ENCODE measurements around the gene EIF2AK3. TPM values are rescaled to one million over a fixed set of nuclear protein-coding genes. Genes with fewer than 3 reads are reported as not detected.

The EIF2AK3 gene
- total and polyA plus RNA-seq, 2 of the 8 experiments (the other 6 are each of a cell fraction or from before 2014, with no cell fraction given) = 5.8 to 22.8 TPM

- H2BK5ac ChIP-seq (ENCODE audit: low read depth, low read length) = no peak overlapping the region
- ChIA-PET CTCF (ENCODE audit: partially characterized antibody) (interaction anchor here (1.1 to 6.5 kb wide), 2 partner anchors 49 to 431 kb away, joined by 3 to 45 read pairs; no protein-coding TSS in a partner anchor), POLR2A (ENCODE audit: partially characterized antibody) (no interaction called here)
- H3K27me3 ChIP-seq (replicated peaks in 1 of 4; ENCODE audit: control insufficient read depth in 3 of 4, extremely low read depth in 1 of 4, insufficient read depth in 3 of 4, low read length in 3 of 4) = no peaks in the 10 kb centered on the region
- no peak overlapping the region for H3K23ac ChIP-seq (ENCODE audit: insufficient read length)
- no peak overlapping the region for H3K56ac ChIP-seq (replicated peaks; ENCODE audit: insufficient read length, low read depth, low read length)
- H2BK12ac ChIP-seq (ENCODE audit: low read depth, low read length) = no peak overlapping the region
- no peak overlapping the region for H4K8ac ChIP-seq (ENCODE audit: extremely low read depth, insufficient read depth, low read length)
- no peaks in the 10 kb centered on the region for H3K36me3 ChIP-seq (ENCODE audit: control insufficient read depth in 2 of 4, insufficient read depth in 4 of 4, low read length in 3 of 4)
- no peak overlapping the region for H2BK20ac ChIP-seq (ENCODE audit: low read length)
- H3K4me2 ChIP-seq (ENCODE audit: insufficient read depth in 1 of 2, low read depth in 2 of 2, low read length in 2 of 2) = no peak overlapping the region
- DNase-seq (ENCODE audit: low read depth in 1 of 2, low spot score in 2 of 2) (no peak), FAIRE-seq (no peak)
- no peak overlapping the region for H3K18ac ChIP-seq (ENCODE audit: extremely low read depth, low read length)
- H3K9me3 ChIP-seq (ENCODE audit: insufficient read depth in 2 of 2, low read depth in 1 of 2, low read length in 1 of 2) = no peaks in the 10 kb centered on the region
- no peak overlapping the region for H3K4ac ChIP-seq (replicated peaks; ENCODE audit: insufficient read length, low read depth, low read length)
- no peak overlapping the region for H4K5ac ChIP-seq (ENCODE audit: insufficient read length, low read depth, low read length)
- H2AFZ ChIP-seq (ENCODE audit: low read length) = no peak overlapping the region
- H3K4me1 ChIP-seq (replicated peaks in 1 of 4; ENCODE audit: control insufficient read depth in 3 of 4, insufficient read depth in 4 of 4, low read length in 3 of 4) = peaks cover 0 to 15% (median 10%) of the 10 kb centered on the region in 4 experiments; a peak in 4 of 7 replicates
- no peaks in the 10 kb centered on the region; the same call in none of the 2 replicates for H3K79me1 ChIP-seq (ENCODE audit: low read depth, low read length)
- no peak overlapping the region for H3K27ac ChIP-seq (ENCODE audit: low read depth, low read length)
- H2AK5ac ChIP-seq (ENCODE audit: low read depth, low read length) = no peak overlapping the region
- no peak overlapping the region for H4K91ac ChIP-seq (replicated peaks; ENCODE audit: insufficient read length, low read length)
- 91% methylated on average over 3 of the region's 3 CpGs; no CpG with 5 or more reads in 1 of the 2 experiments for WGBS, 2 experiments (ENCODE audit: extremely low coverage in 1 of 2, insufficient coverage in 1 of 2, insufficient read length in 1 of 2, insufficient replicate concordance in 2 of 2, low coverage in 1 of 2, low lambda C conversion rate in 2 of 2, missing lambda C conversion rate in 1 of 2)
- no peak overlapping the region for H2BK15ac ChIP-seq (ENCODE audit: low read length)
- no peak overlapping the region for H2BK120ac ChIP-seq (replicated peaks; ENCODE audit: low read depth, low read length)
- H3K9ac ChIP-seq (replicated peaks in 1 of 4; ENCODE audit: extremely low read depth in 1 of 4, low read depth in 3 of 4, low read length in 3 of 4) = no peak overlapping the region
- no peak overlapping the region for H3K4me3 ChIP-seq (ENCODE audit: extremely low read depth in 1 of 4, insufficient read depth in 2 of 4, low read depth in 3 of 4, low read length in 4 of 4)
- H3K23me2 ChIP-seq (ENCODE audit: low read depth, low read length) = peaks cover under 1% of the 10 kb centered on the region; the same call in 1 of the 2 replicates
- peaks cover 5 to 93% of the 10 kb centered on the region in 2 experiments; a peak in 3 of 4 replicates for H3K79me2 ChIP-seq (ENCODE audit: control insufficient read depth in 1 of 2, insufficient read depth in 2 of 2, low read length in 2 of 2)
- H3K14ac ChIP-seq (ENCODE audit: insufficient read length) = no peak overlapping the region
- peaks cover 0 to 5% of the 10 kb centered on the region in 2 experiments for H4K20me1 ChIP-seq (replicated peaks in 1 of 2; ENCODE audit: control insufficient read depth in 1 of 2, insufficient read depth in 2 of 2, low read length in 2 of 2)
- TF ChIP-seq USF2 (IDR thresholded peaks at IDR 0.05; ENCODE audit: low read length) (no peak), RBBP5 (IDR thresholded peaks at IDR 0.05; ENCODE audit: borderline replicate concordance, low read depth, low read length) (no peak), BACH1 (IDR thresholded peaks at IDR 0.05; ENCODE audit: low read length) (no peak)
These were observed 5.8 kb downstream of the EIF2AK3 start for GRCh38 chr2:88621432-88621831.

Measured in H1 (cell line).